ENCODE data around the gene NYNRIN.

The NYNRIN gene

GRCh38 chr14:24426912-24427536 is 28.2 kb downstream of the NYNRIN start:
- no peak overlapping the region for H2AFZ ChIP-seq
- no peak for TF ChIP-seq CTCF (IDR thresholded peaks at IDR 0.05)
- H3K27me3 ChIP-seq (ENCODE audit: control insufficient read depth, insufficient read depth, low read length) = no peaks in the 10 kb centered on the region
- H3K9ac ChIP-seq = no peak overlapping the region
- H3K4me1 ChIP-seq = peaks cover 19% of the 10 kb centered on the region
- no peaks in the 10 kb centered on the region for H3K79me2 ChIP-seq
- no peak overlapping the region for H3K4me2 ChIP-seq (ENCODE audit: low read length)
- no peak overlapping the region for H3K27ac ChIP-seq
- no peaks in the 10 kb centered on the region for H3K36me3 ChIP-seq (ENCODE audit: control insufficient read depth, insufficient read depth, low read length)
- no peaks in the 10 kb centered on the region for H3K9me3 ChIP-seq (ENCODE audit: control insufficient read depth, low read length)
- H3K4me3 ChIP-seq (ENCODE audit: low read depth, low read length) = no peak overlapping the region

- Histone ChIP-seq H3K4me1 (peaks cover 19% of the 10 kb centered on the region), H3K36me3 (ENCODE audit: control insufficient read depth, insufficient read depth, low read length) (no peaks in the 10 kb centered on the region), H3K27me3 (ENCODE audit: control insufficient read depth, insufficient read depth, low read length) (no peaks in the 10 kb centered on the region), H3K79me2 (no peaks in the 10 kb centered on the region), H3K4me2 (ENCODE audit: low read length) (no peak overlapping the region), H2AFZ (no peak overlapping the region), H3K27ac (no peak overlapping the region), H3K9ac (no peak overlapping the region), H3K4me3 (ENCODE audit: low read depth, low read length) (no peak overlapping the region), H3K9me3 (ENCODE audit: control insufficient read depth, low read length) (no peaks in the 10 kb centered on the region)
- TF ChIP-seq CTCF (IDR thresholded peaks at IDR 0.05) = no peak
Observed at GRCh38 chr14:24427537-24428508, 29.0 kb downstream of the NYNRIN start.

- peak overlapping the region; percentile 93 for H3K4me2 ChIP-seq (ENCODE audit: low read length)
- H3K27ac ChIP-seq = peak overlapping the region; percentile 87
- no peak overlapping the region for H3K4me3 ChIP-seq (ENCODE audit: low read depth, low read length)
- H3K79me2 ChIP-seq = no peaks in the 10 kb centered on the region
- no peak overlapping the region for H3K9ac ChIP-seq
- no peak for TF ChIP-seq CTCF (IDR thresholded peaks at IDR 0.05)
- H2AFZ ChIP-seq = peak overlapping the region; percentile 98
- no peaks in the 10 kb centered on the region for H3K36me3 ChIP-seq (ENCODE audit: control insufficient read depth, insufficient read depth, low read length)
- H3K27me3 ChIP-seq (ENCODE audit: control insufficient read depth, insufficient read depth, low read length) = no peaks in the 10 kb centered on the region
- peaks cover 19% of the 10 kb centered on the region for H3K4me1 ChIP-seq
- no peaks in the 10 kb centered on the region for H3K9me3 ChIP-seq (ENCODE audit: control insufficient read depth, low read length)
Observed at GRCh38 chr14:24428628-24429394, 30.0 kb downstream of the NYNRIN start.

- Histone ChIP-seq H3K4me3 (ENCODE audit: low read depth, low read length) (peak within 1 kb of the TSS; percentile 88), H3K9me3 (ENCODE audit: control insufficient read depth, low read length) (no peaks in the 10 kb centered on the region), H3K27me3 (ENCODE audit: control insufficient read depth, insufficient read depth, low read length) (no peaks in the 10 kb centered on the region), H3K9ac (peak within 1 kb of the TSS; percentile 71), H3K36me3 (ENCODE audit: control insufficient read depth, insufficient read depth, low read length) (no peaks in the 10 kb centered on the region), H3K79me2 (no peaks in the 10 kb centered on the region), H3K4me1 (peaks cover 19% of the 10 kb centered on the region), H3K4me2 (ENCODE audit: low read length) (peak within 1 kb of the TSS; percentile 93), H2AFZ (peak within 1 kb of the TSS; percentile 98), H3K27ac (peak within 1 kb of the TSS; percentile 87)
- TF ChIP-seq CTCF (IDR thresholded peaks at IDR 0.05) = peak; percentile 8
Observed at GRCh38 chr14:24429395-24430142, 30.8 kb downstream of the NYNRIN start, which contains the start of the genes CBLN3 and KHNYN. Gene CBLN3, minus strand, starts transcription at chr14:24429668. Its CDS starts 614 bp downstream, at chr14:24429054. Gene KHNYN, plus strand, starts transcription at chr14:24429954. Its CDS starts 777 bp downstream, at chr14:24430731.

All from parathyroid adenoma (tissue), 2 donors.